ENCODE measurements around the gene CFAP46. TPM values are rescaled to one million over a fixed set of nuclear protein-coding genes. Genes with fewer than 3 reads are reported as not detected.

CFAP46 gene
- total and polyA plus RNA-seq, 2 of the 4 experiments (the other 2 are of a cell fraction) = 1.3 to 1.8 TPM

DNA sequence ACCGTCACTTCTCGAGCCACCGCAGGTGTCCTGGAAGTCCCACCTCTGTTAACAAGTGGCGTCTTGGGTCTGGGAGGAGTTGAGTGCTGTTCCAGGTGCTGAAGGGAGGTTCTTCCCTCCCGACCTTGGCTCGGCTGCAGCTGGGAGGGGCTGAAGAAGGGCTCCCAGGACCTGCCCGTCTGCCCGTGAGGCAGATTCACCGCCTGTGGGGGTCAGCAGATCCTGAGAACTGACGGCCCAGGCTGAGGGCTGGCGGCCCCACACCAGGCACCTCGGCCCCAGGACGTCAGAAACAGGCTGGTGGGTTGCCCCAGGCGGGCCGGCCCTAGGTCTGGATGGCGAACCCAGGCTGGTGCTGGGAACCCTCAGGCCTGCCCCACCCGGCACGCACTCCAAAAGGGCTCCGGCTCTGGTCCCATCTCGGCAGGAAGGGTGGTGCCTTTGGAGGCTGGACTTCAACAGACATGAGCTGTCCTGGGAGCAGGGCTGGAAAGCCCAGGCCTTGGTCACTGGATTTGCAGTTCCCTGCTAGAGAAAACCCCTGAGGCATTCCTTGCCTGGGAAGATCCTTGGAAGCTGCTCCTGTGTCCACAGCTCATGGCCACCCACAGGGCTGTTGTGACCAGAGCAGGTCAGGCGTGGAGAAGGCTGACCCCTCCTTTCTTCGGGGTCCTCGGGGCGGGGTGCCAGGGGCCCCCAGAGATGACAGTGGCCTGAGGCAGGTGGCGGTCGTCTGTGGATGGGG lies 42.6 kb upstream of the CFAP46 start:
- Histone ChIP-seq H3K9me3 (ENCODE audit: control insufficient read depth, insufficient read depth, low read length) (no peaks in the 10 kb centered on the region), H3K4me1 (ENCODE audit: control insufficient read depth, insufficient read depth, low read length) (no peaks in the 10 kb centered on the region), H2BK15ac (ENCODE audit: low read depth, low read length) (no peak overlapping the region), H4K8ac (ENCODE audit: low read depth in 2 of 2, low read length in 2 of 2) (no peak overlapping the region), H3K36me3 (ENCODE audit: control insufficient read depth, insufficient read depth, low read length) (no peaks in the 10 kb centered on the region), H3K9me1 (ENCODE audit: insufficient read depth, low read length) (no peaks in the 10 kb centered on the region), H3K14ac (replicated peaks; ENCODE audit: low read depth, low read length) (no peak overlapping the region), H3K23ac (ENCODE audit: low read depth, low read length) (no peak overlapping the region), H4K91ac (ENCODE audit: insufficient read depth, low read depth, low read length) (no peak overlapping the region), H3K56ac (ENCODE audit: extremely low read depth, insufficient read depth, low read length) (no peak overlapping the region), H3K18ac (ENCODE audit: low read depth, low read length) (no peak overlapping the region), H3K27ac (ENCODE audit: insufficient read depth, low read length) (no peak overlapping the region), H2BK5ac (ENCODE audit: low read depth, low read length, poor library complexity, severe bottlenecking) (no peak overlapping the region), H3K79me1 (ENCODE audit: low read depth in 1 of 2, low read length in 2 of 2) (no peaks in the 10 kb centered on the region), H4K5ac (ENCODE audit: low read depth, low read length) (no peak overlapping the region), H3K27me3 (ENCODE audit: control insufficient read depth, insufficient read depth, low read length) (peaks cover 3% of the 10 kb centered on the region; the same call in 1 of the 2 replicates), H2BK20ac (ENCODE audit: low read depth, low read length) (no peak overlapping the region), H3K9ac (ENCODE audit: low read depth, low read length) (no peak overlapping the region), H4K20me1 (ENCODE audit: insufficient read depth, low read length) (no peaks in the 10 kb centered on the region), H3K4me2 (ENCODE audit: low read depth, low read length) (no peak overlapping the region), H3K4me3 (ENCODE audit: insufficient read depth, low read depth, low read length) (no peak overlapping the region), H2AK5ac (ENCODE audit: low read depth, low read length) (no peak overlapping the region), H3K4ac (ENCODE audit: low read depth, low read length) (no peak overlapping the region), H2AK9ac (replicated peaks; ENCODE audit: low read depth, low read length, poor library complexity) (no peak overlapping the region), H2AFZ (replicated peaks; ENCODE audit: low read length, poor library complexity) (peak overlapping the region; percentile 19), H2BK120ac (ENCODE audit: low read depth, low read length) (no peak overlapping the region)
- CTCF ChIA-PET = no interaction called here
- 88% methylated on average over 5 of the region's 26 CpGs; no CpG with 5 or more reads in 1 of the 2 experiments for WGBS, 2 experiments (ENCODE audit: extremely low coverage in 2 of 2, insufficient read length in 1 of 2)
- intact Hi-C loops (cut with micrococcal nuclease) = no loop called here
- no peak for DNase-seq
- in situ Hi-C loops (cut with MboI; ENCODE audit: low sequenced_read_pairs) = no loop called here
- ATAC-seq (ENCODE audit: low read depth) = no peak
- no TSS peak for BruUV-seq (replicated peaks)
- dilution Hi-C loops (cut with HindIII; ENCODE audit: low sequenced_read_pairs, unreplicated experiment) = no loop called here
- TF ChIP-seq FOS (IDR thresholded peaks at IDR 0.05; ENCODE audit: low read depth, low read length) = no peak
- TF ChIP-seq CHD1 (IDR thresholded peaks at IDR 0.05; ENCODE audit: low read depth, low read length) = no peak
- TF ChIP-seq NFE2L2 (IDR thresholded peaks at IDR 0.05; ENCODE audit: low read depth, low read length) = no peak
- TF ChIP-seq MAZ (IDR thresholded peaks at IDR 0.05; ENCODE audit: borderline replicate concordance, low read depth, low read length) = no peak
- POLR2A ChIA-PET (ENCODE audit: unreplicated experiment) = no interaction called here
